Endothelial cell of umbilical vein (primary cell): Measurements from ENCODE around the gene BIN2. TPM values are rescaled to one million over a fixed set of nuclear protein-coding genes. Genes with fewer than 3 reads are reported as not detected.

ENCODE experiments used
- BruUV-seq: library from RNA; stranded (reverse); fragments of 400-500 nt; replicated peaks from 2 replicates; lab custom pipeline; 2021; lab: Mats Ljungman, UMichigan
- CTCF ChIA-PET: fragments of 300-600, 350-600 bp; sonication (Branson Sonifier 250); formaldehyde crosslinking; loops from one replicate; lab custom pipeline; 2021; ENCODE audit warnings: antibody characterized with exemption, inconsistent platforms; lab: Charles Lee
- POLR2A ChIA-PET: fragments of 300-600, 350-600 bp; sonication (Branson Sonifier 250); formaldehyde crosslinking; loops from one replicate; lab custom pipeline; 2021; ENCODE audit warnings: antibody characterized with exemption, inconsistent platforms; lab: Charles Lee
- DNase-seq: peaks from one replicate; pipeline ENCODE4 v3.0.0-alpha.2; 2011; ENCODE audit warnings: low read depth, low spot score
- FAIRE-seq: peaks from 2 replicates; lab custom pipeline; 2011; peaks lifted over from hg19 to GRCh38; lab: Jason Lieb, UNC
- H2AFZ ChIP-seq: 2 replicates; pipeline ENCODE4 v1.6.0; 2012; ENCODE audit warnings: low read depth, low read length, control low read depth, inconsistent platforms
- H3K27ac ChIP-seq: 2 replicates; pipeline ENCODE4 v1.5.1; 2011; ENCODE audit warnings: low read depth, mild to moderate bottlenecking, control low read depth, low read length, moderate library complexity; ENCODE audit not compliant: insufficient read depth
- H3K27me3 ChIP-seq, 2 experiments: 2 replicates each; pipeline versions ENCODE4 v1.6.0 to v1.6.1; 2011; ENCODE audit warnings: low read length in 2 of 2, mixed read lengths in 1 of 2; ENCODE audit not compliant: control insufficient read depth in 2 of 2, insufficient read depth in 2 of 2
- H3K36me3 ChIP-seq, 2 experiments: 2 replicates in 1 of 2; 3 replicates in 1 of 2; pipeline ENCODE4 v1.5.1; 2011; ENCODE audit warnings: low read length in 2 of 2, mild to moderate bottlenecking in 1 of 2, moderate library complexity in 1 of 2; ENCODE audit not compliant: control insufficient read depth in 2 of 2, insufficient read depth in 2 of 2; ENCODE audit errors: extremely low read depth in 1 of 2
- H3K4me1 ChIP-seq: 3 replicates; pipeline ENCODE4 v1.5.1; 2011; ENCODE audit warnings: mild to moderate bottlenecking, low read length; ENCODE audit not compliant: control insufficient read depth, insufficient read depth; ENCODE audit errors: extremely low read depth
- H3K4me2 ChIP-seq: 2 replicates; pipeline ENCODE4 v1.6.1; 2011; ENCODE audit warnings: low read length, control low read depth, mixed read lengths; ENCODE audit not compliant: insufficient read depth
- H3K4me3 ChIP-seq, 3 experiments: fragments of 200-600 bp in 1 of 3; sonication (generic), shearing (Covaris generic) in 1 of 3; replicated peaks in 1 of 3; 2 replicates each; pipeline ENCODE4 v1.5.1; 2011 to 2016; ENCODE audit warnings: control low read depth in 3 of 3, low read length in 3 of 3, mild to moderate bottlenecking in 2 of 3, inconsistent platforms in 1 of 3, low read depth in 1 of 3, moderate library complexity in 1 of 3; ENCODE audit not compliant: insufficient read depth in 1 of 3
- H3K79me2 ChIP-seq: 2 replicates; pipeline ENCODE4 v1.6.0; 2012; ENCODE audit warnings: low read length, inconsistent platforms; ENCODE audit not compliant: control insufficient read depth, insufficient read depth
- H3K9ac ChIP-seq: replicated peaks from 2 replicates; pipeline ENCODE3; 2011; ENCODE audit warnings: low read length, control low read depth; ENCODE audit not compliant: insufficient read depth; ENCODE audit errors: extremely low read depth
- H3K9me1 ChIP-seq: replicated peaks from 3 replicates; pipeline ENCODE4 v1.6.0; 2011; ENCODE audit warnings: mild to moderate bottlenecking, low read length; ENCODE audit not compliant: control insufficient read depth, insufficient read depth; ENCODE audit errors: extremely low read depth
- H3K9me3 ChIP-seq: replicated peaks from 2 replicates; pipeline ENCODE4 v1.5.1; 2012; ENCODE audit warnings: low read length, inconsistent platforms; ENCODE audit not compliant: control insufficient read depth, insufficient read depth
- H4K20me1 ChIP-seq: replicated peaks from 2 replicates; pipeline ENCODE3; 2011; ENCODE audit warnings: mild to moderate bottlenecking, low read length; ENCODE audit not compliant: control insufficient read depth, insufficient read depth; ENCODE audit errors: extremely low read depth
- CTCF ChIP-seq, 2 donors: IDR thresholded peaks; 1 replicate in 1 of 2; 2 replicates in 1 of 2; pipeline ENCODE4 v1.5.1; 2011; ENCODE audit warnings: low read length in 2 of 2, mild to moderate bottlenecking in 2 of 2, moderate library complexity in 2 of 2, control low read depth in 1 of 2, inconsistent platforms in 1 of 2, low read depth in 1 of 2; ENCODE audit not compliant: insufficient read depth in 1 of 2; ENCODE audit errors: extremely low read depth in 1 of 2
- EZH2 ChIP-seq: IDR thresholded peaks from 2 replicates; pipeline ENCODE4 v1.6.1; 2012; ENCODE audit warnings: borderline replicate concordance, low read depth, mild to moderate bottlenecking, moderate library complexity, low read length, inconsistent platforms; ENCODE audit not compliant: severe bottlenecking
- FOS ChIP-seq: IDR thresholded peaks from 2 replicates; pipeline ENCODE4 v1.6.1; 2011; ENCODE audit warnings: mild to moderate bottlenecking, low read length, moderate library complexity, borderline replicate concordance; ENCODE audit not compliant: insufficient read depth
- GATA2 ChIP-seq: IDR thresholded peaks from 2 replicates; pipeline ENCODE4 v1.7.0; 2011; ENCODE audit warnings: low read depth, mild to moderate bottlenecking, moderate library complexity, mixed read lengths, low read length; ENCODE audit not compliant: insufficient read length, insufficient read depth
- JUN ChIP-seq: IDR thresholded peaks from 2 replicates; pipeline ENCODE4 v1.6.1; 2011; ENCODE audit warnings: borderline replicate concordance, low read depth; ENCODE audit not compliant: insufficient read length, insufficient read depth
- MAX ChIP-seq: IDR thresholded peaks from 2 replicates; pipeline ENCODE4 v1.6.1; 2011; ENCODE audit not compliant: insufficient read depth, insufficient read length
- MYC ChIP-seq: IDR thresholded peaks from one replicate; pipeline ENCODE4 v1.6.1; 2011; ENCODE audit warnings: mild to moderate bottlenecking, low read depth, low read length
- POLR2A ChIP-seq: IDR thresholded peaks from 2 replicates; pipeline ENCODE4 v1.6.1; 2012; ENCODE audit warnings: low read depth, mild to moderate bottlenecking, control low read depth, low read length
- POLR2AphosphoS5 ChIP-seq: IDR thresholded peaks from 2 replicates; pipeline ENCODE4 v1.6.1; 2012; ENCODE audit warnings: low read depth, mild to moderate bottlenecking, control low read depth, low read length, moderate library complexity; ENCODE audit not compliant: insufficient read depth
- dilution Hi-C: fragments of 300-500 bp; cut with MboI; formaldehyde crosslinking; loops from one replicate; pipeline ENCODE4 v1.15.0; 2019; ENCODE audit warnings: low sequenced_read_pairs; ENCODE audit not compliant: extremely low pct_ligation_motif_present
- intact Hi-C: fragments of 100-400 bp; cut with micrococcal nuclease; formaldehyde crosslinking; loops from one replicate; pipeline ENCODE4 v1.10.0; 2022
- polyA plus RNA-seq, 4 experiments: library from polyadenylated mRNA; depleted of rRNA in 3 of 4; stranded (reverse) in 3 of 4; unstranded in 1 of 4; fragments of >200 nt; gene quantifications; 2 replicates each; pipeline versions ENCODE4 v1.2.1 to v1.2.3, GENCODE V29; 2011 to 2012; ENCODE audit warnings: missing spikeins in 1 of 4
- total RNA-seq: library from RNA; stranded (reverse); gene quantifications from 2 replicates; pipeline ENCODE4 v1.2.3, GENCODE V29; 2021

The BIN2 gene
- total and polyA plus RNA-seq, 2 donors (not counting 3 experiments of a cell fraction or from before 2014, with no cell fraction given) = not detected

- no peak overlapping the region for H3K9ac ChIP-seq
- dilution Hi-C loops = no loop called here
Measured at GRCh38 chr12:51333536-51333935, 9.6 kb upstream of the BIN2 start.

More at GRCh38 chr12:51333536-51333935, 9.6 kb upstream of the BIN2 start:
- ChIA-PET POLR2A (no interaction called here), CTCF (no interaction called here)
- intact Hi-C loops = no loop called here
- no peak overlapping the region for H3K27ac ChIP-seq
- H3K4me1 ChIP-seq = no peaks in the 10 kb centered on the region
- FAIRE-seq (no peak), DNase-seq (no peak)
- H3K4me3 ChIP-seq = no peak overlapping the region
- no peaks in the 10 kb centered on the region for H3K36me3 ChIP-seq
- no peaks in the 10 kb centered on the region for H4K20me1 ChIP-seq
- no peak overlapping the region for H3K4me2 ChIP-seq
- H3K9me1 ChIP-seq = no peaks in the 10 kb centered on the region
- no peaks in the 10 kb centered on the region for H3K27me3 ChIP-seq
- H3K79me2 ChIP-seq = no peaks in the 10 kb centered on the region
- BruUV-seq = no TSS peak
- no peak for TF ChIP-seq JUN
- no peak for TF ChIP-seq MYC
- TF ChIP-seq CTCF (IDR thresholded peaks at IDR 0.05; ENCODE audit: extremely low read depth in 1 of 2, insufficient read depth in 1 of 2, low read depth in 1 of 2, low read length in 2 of 2) = no peak
- TF ChIP-seq POLR2A = no peak
- TF ChIP-seq MAX = no peak
- TF ChIP-seq EZH2 = no peak
- no peak for TF ChIP-seq POLR2AphosphoS5
- TF ChIP-seq FOS = no peak
- no peak for TF ChIP-seq GATA2
- H2AFZ ChIP-seq = no peak overlapping the region
- no peaks in the 10 kb centered on the region for H3K9me3 ChIP-seq
